Measurements from ENCODE around the gene TCF7L2.

DNA sequence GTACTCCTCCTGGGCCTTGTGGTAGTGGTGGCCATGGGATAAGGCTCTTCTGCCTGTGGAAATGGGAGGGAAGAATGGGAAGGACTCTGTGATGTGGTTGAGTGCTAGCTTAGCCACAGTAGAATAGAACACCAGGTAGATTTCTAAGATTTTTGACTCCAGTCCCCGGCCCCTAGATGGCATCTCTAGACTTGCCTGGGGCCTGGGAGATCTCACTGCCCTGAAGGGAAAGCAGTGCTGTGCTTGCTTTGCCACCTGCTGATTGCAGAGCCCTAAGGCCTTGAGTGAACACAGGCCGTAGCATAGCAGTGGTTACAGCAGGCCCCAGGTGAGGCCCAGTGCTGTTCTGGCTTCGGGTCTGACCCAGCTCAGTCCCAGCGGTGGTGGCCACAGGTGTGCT is 252.0 kb downstream of the TCF7L2 start:
- TF ChIP-seq ZNF274 (IDR thresholded peaks at IDR 0.05; ENCODE audit: low read depth, low read length) (no peak), SUZ12 (IDR thresholded peaks at IDR 0.05; ENCODE audit: extremely low read depth, insufficient read depth, insufficient read length) (no peak)

Data from NT2/D1 (cell line).